ENCODE data around the gene MORN1. TPM values are rescaled to one million over a fixed set of nuclear protein-coding genes. Genes with fewer than 3 reads are reported as not detected.
A peak's percentile ranks its signal among the peaks of the same experiment; 100 is the strongest.

The MORN1 gene
- total and polyA plus RNA-seq, 2 of the 4 experiments (the other 2 are of a cell fraction), result 3.0 to 4.2 TPM

DNA sequence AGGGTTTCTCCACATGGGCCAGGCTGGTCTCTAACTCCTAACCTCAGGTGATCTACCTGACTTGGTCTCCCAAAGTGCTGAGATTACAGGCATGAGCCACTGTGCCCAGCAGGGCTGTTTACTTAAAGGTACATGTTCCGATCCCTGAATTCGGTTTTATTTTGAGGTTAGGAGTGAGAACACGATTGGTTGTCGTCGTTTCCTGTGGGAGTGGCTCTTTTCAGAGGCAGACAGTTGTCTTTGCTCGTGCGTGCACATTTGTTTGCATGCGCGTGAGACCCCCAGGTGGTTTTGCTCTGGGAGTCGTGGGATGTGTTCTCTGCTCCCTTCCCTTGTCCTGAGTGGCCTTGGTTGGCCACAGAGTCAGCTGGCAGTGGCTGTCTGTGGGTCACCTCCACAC lies 103.0 kb downstream of the MORN1 start:
- H3K14ac ChIP-seq (replicated peaks; ENCODE audit: low read depth, low read length), result no peak overlapping the region
- H2BK120ac ChIP-seq (ENCODE audit: low read depth, low read length), result no peak overlapping the region
- H2BK20ac ChIP-seq (ENCODE audit: low read depth, low read length), result no peak overlapping the region
- H3K4me3 ChIP-seq (ENCODE audit: insufficient read depth, low read depth, low read length), result no peak overlapping the region
- H2BK5ac ChIP-seq (ENCODE audit: low read depth, low read length, poor library complexity, severe bottlenecking), result no peak overlapping the region
- H3K27me3 ChIP-seq (ENCODE audit: control insufficient read depth, insufficient read depth, low read length), result no peaks in the 10 kb centered on the region
- H4K8ac ChIP-seq (ENCODE audit: low read depth in 2 of 2, low read length in 2 of 2), result no peak overlapping the region
- H3K4me2 ChIP-seq (ENCODE audit: low read depth, low read length), result no peak overlapping the region
- H3K23ac ChIP-seq (ENCODE audit: low read depth, low read length), result peak overlapping the region; percentile 11; the same call in 1 of the 2 replicates
- dilution Hi-C loops (cut with HindIII; ENCODE audit: low sequenced_read_pairs, unreplicated experiment) (no loop called here), in situ Hi-C loops (cut with MboI; ENCODE audit: low sequenced_read_pairs) (no loop called here), intact Hi-C loops (cut with micrococcal nuclease) (no loop called here)
- TF ChIP-seq NFE2L2 (IDR thresholded peaks at IDR 0.05; ENCODE audit: low read depth, low read length) (no peak), ELK1 (IDR thresholded peaks at IDR 0.05; ENCODE audit: borderline replicate concordance, low read depth, low read length) (no peak), SMC3 (IDR thresholded peaks at IDR 0.05; ENCODE audit: low read depth, low read length) (no peak), FOS (IDR thresholded peaks at IDR 0.05; ENCODE audit: low read depth, low read length) (no peak), RCOR1 (IDR thresholded peaks at IDR 0.05; ENCODE audit: insufficient replicate concordance, low read length) (no peak), MXI1 (IDR thresholded peaks at IDR 0.05; ENCODE audit: borderline replicate concordance, low read depth, low read length) (no peak), RFX5 (IDR thresholded peaks at IDR 0.05; ENCODE audit: low read depth, low read length) (no peak)
- TF ChIP-seq, protein P1, sequence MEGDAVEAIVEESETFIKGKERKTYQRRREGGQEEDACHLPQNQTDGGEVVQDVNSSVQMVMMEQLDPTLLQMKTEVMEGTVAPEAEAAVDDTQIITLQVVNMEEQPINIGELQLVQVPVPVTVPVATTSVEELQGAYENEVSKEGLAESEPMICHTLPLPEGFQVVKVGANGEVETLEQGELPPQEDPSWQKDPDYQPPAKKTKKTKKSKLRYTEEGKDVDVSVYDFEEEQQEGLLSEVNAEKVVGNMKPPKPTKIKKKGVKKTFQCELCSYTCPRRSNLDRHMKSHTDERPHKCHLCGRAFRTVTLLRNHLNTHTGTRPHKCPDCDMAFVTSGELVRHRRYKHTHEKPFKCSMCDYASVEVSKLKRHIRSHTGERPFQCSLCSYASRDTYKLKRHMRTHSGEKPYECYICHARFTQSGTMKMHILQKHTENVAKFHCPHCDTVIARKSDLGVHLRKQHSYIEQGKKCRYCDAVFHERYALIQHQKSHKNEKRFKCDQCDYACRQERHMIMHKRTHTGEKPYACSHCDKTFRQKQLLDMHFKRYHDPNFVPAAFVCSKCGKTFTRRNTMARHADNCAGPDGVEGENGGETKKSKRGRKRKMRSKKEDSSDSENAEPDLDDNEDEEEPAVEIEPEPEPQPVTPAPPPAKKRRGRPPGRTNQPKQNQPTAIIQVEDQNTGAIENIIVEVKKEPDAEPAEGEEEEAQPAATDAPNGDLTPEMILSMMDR (conservative IDR thresholded peaks at IDR 0.05; ENCODE audit: low read depth, low read length), result no peak
- TF ChIP-seq, protein P2, sequence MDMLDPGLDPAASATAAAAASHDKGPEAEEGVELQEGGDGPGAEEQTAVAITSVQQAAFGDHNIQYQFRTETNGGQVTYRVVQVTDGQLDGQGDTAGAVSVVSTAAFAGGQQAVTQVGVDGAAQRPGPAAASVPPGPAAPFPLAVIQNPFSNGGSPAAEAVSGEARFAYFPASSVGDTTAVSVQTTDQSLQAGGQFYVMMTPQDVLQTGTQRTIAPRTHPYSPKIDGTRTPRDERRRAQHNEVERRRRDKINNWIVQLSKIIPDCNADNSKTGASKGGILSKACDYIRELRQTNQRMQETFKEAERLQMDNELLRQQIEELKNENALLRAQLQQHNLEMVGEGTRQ (IDR thresholded peaks at IDR 0.05; ENCODE audit: low read depth, low read length), result no peak
- WGBS, 2 experiments (ENCODE audit: extremely low coverage in 2 of 2, insufficient read length in 1 of 2), result 90% methylated on average over 7 of the region's 10 CpGs; no CpG with 5 or more reads in 1 of the 2 experiments
- DNase-seq (no peak), ATAC-seq (ENCODE audit: low read depth) (no peak)
- H4K91ac ChIP-seq (ENCODE audit: insufficient read depth, low read depth, low read length), result no peak overlapping the region
- no peak overlapping the region for H3K4ac ChIP-seq (ENCODE audit: low read depth, low read length)
- H3K9ac ChIP-seq (ENCODE audit: low read depth, low read length), result no peak overlapping the region
- no peak overlapping the region for H2AK5ac ChIP-seq (ENCODE audit: low read depth, low read length)
- no peak overlapping the region for H3K27ac ChIP-seq (ENCODE audit: insufficient read depth, low read length)
- CTCF ChIA-PET, result no interaction called here
- H2BK15ac ChIP-seq (ENCODE audit: low read depth, low read length), result no peak overlapping the region
- H3K56ac ChIP-seq (ENCODE audit: extremely low read depth, insufficient read depth, low read length), result no peak overlapping the region
- H3K9me3 ChIP-seq (ENCODE audit: control insufficient read depth, insufficient read depth, low read length), result no peaks in the 10 kb centered on the region
- H4K5ac ChIP-seq (ENCODE audit: low read depth, low read length), result no peak overlapping the region; the same call in 1 of the 2 replicates
- peaks cover 42% of the 10 kb centered on the region for H4K20me1 ChIP-seq (ENCODE audit: insufficient read depth, low read length)
- no peak overlapping the region for H2AFZ ChIP-seq (replicated peaks; ENCODE audit: low read length, poor library complexity)
- no TSS peak for BruUV-seq (replicated peaks)
- peaks cover 26% of the 10 kb centered on the region; the same call in 1 of the 2 replicates for H3K9me1 ChIP-seq (ENCODE audit: insufficient read depth, low read length)
- H3K4me1 ChIP-seq (ENCODE audit: control insufficient read depth, insufficient read depth, low read length), result peaks cover 42% of the 10 kb centered on the region
- no peak overlapping the region for H3K18ac ChIP-seq (ENCODE audit: low read depth, low read length)
- H3K79me1 ChIP-seq (ENCODE audit: low read depth in 1 of 2, low read length in 2 of 2), result peaks cover 6 to 80% of the 10 kb centered on the region in 2 experiments; a peak in 3 of 4 replicates
- H2AK9ac ChIP-seq (replicated peaks; ENCODE audit: low read depth, low read length, poor library complexity), result peak overlapping the region; percentile 70
- H3K36me3 ChIP-seq (ENCODE audit: control insufficient read depth, insufficient read depth, low read length), result no peaks in the 10 kb centered on the region
- POLR2A ChIA-PET (ENCODE audit: unreplicated experiment), result no interaction called here

Measured in IMR-90 (cell line).